H1 (cell line): Measurements from ENCODE around the gene GPBP1. TPM values are rescaled to one million over a fixed set of nuclear protein-coding genes. Genes with fewer than 3 reads are reported as not detected.

Source experiments
- CTCF ChIA-PET: fragments of 300-600 bp; sonication (Branson Sonifier 250); formaldehyde crosslinking; loops from one replicate; lab custom pipeline; 2021; ENCODE audit not compliant: partially characterized antibody; lab: Charles Lee
- POLR2A ChIA-PET: fragments of 300-600 bp; sonication (Branson Sonifier 250); formaldehyde crosslinking; loops from one replicate; lab custom pipeline; 2021; ENCODE audit warnings: inconsistent platforms; ENCODE audit not compliant: partially characterized antibody; lab: Charles Lee
- DNase-seq, 2 experiments: peaks; one replicate each; pipeline versions ENCODE4 v3.0.0 to v3.0.0-alpha.2; 2010 to 2022; ENCODE audit warnings: low spot score in 2 of 2, low read depth in 1 of 2, mixed read lengths in 1 of 2
- FAIRE-seq: peaks from 2 replicates; lab custom pipeline; 2011; peaks lifted over from hg19 to GRCh38; lab: Jason Lieb, UNC
- H2AFZ ChIP-seq: 2 replicates; pipeline ENCODE4 v1.8.1; 2012; ENCODE audit warnings: low read length, inconsistent platforms
- H2AK5ac ChIP-seq: 2 replicates; pipeline ENCODE4 v1.6.1; 2013; ENCODE audit warnings: low read depth, low read length
- H2BK120ac ChIP-seq: replicated peaks from 2 replicates; pipeline ENCODE3; 2013; ENCODE audit warnings: low read depth, low read length, inconsistent platforms
- H2BK12ac ChIP-seq: 2 replicates; pipeline ENCODE4 v1.6.1; 2013; ENCODE audit warnings: low read depth, low read length
- H2BK15ac ChIP-seq: 2 replicates; pipeline ENCODE4 v1.6.1; 2013; ENCODE audit warnings: low read length
- H2BK20ac ChIP-seq: 2 replicates; pipeline ENCODE4 v1.6.1; 2013; ENCODE audit warnings: low read length
- H2BK5ac ChIP-seq: 2 replicates; pipeline ENCODE4 v1.6.1; 2013; ENCODE audit warnings: low read depth, low read length
- H3K14ac ChIP-seq: 2 replicates; pipeline ENCODE4 v1.6.1; 2013; ENCODE audit warnings: inconsistent platforms; ENCODE audit not compliant: insufficient read length
- H3K18ac ChIP-seq: 2 replicates; pipeline ENCODE4 v1.6.1; 2013; ENCODE audit warnings: low read length; ENCODE audit errors: extremely low read depth
- H3K23ac ChIP-seq: 2 replicates; pipeline ENCODE4 v1.6.1; 2013; ENCODE audit warnings: inconsistent platforms; ENCODE audit not compliant: insufficient read length
- H3K23me2 ChIP-seq: 2 replicates; pipeline ENCODE4 v1.6.1; 2013; ENCODE audit warnings: low read depth, low read length
- H3K27ac ChIP-seq: 2 replicates; pipeline ENCODE4 v1.6.1; 2011; ENCODE audit warnings: low read depth, low read length, inconsistent platforms
- H3K27me3 ChIP-seq, 4 experiments: replicated peaks in 1 of 4; 1 replicate in 1 of 4; 2 replicates in 3 of 4; pipeline versions ENCODE4 v1.6.1 to v1.8.1; 2011 to 2013; ENCODE audit warnings: low read length in 3 of 4, mild to moderate bottlenecking in 3 of 4, inconsistent platforms in 2 of 4, mixed read lengths in 2 of 4, moderate library complexity in 1 of 4; ENCODE audit not compliant: control insufficient read depth in 3 of 4, insufficient read depth in 3 of 4; ENCODE audit errors: extremely low read depth in 1 of 4
- H3K36me3 ChIP-seq, 4 experiments: 2 replicates each; pipeline versions ENCODE4 v1.6.1 to v1.8.1; 2011 to 2013; ENCODE audit warnings: mild to moderate bottlenecking in 4 of 4, low read length in 3 of 4, moderate library complexity in 2 of 4, control low read depth in 1 of 4, inconsistent platforms in 1 of 4; ENCODE audit not compliant: insufficient read depth in 4 of 4, control insufficient read depth in 2 of 4
- H3K4ac ChIP-seq: replicated peaks from 2 replicates; pipeline ENCODE3; 2013; ENCODE audit warnings: low read length, low read depth, mixed read lengths, inconsistent platforms; ENCODE audit not compliant: insufficient read length
- H3K4me1 ChIP-seq, 4 experiments: replicated peaks in 1 of 4; 1 replicate in 1 of 4; 2 replicates in 3 of 4; pipeline versions ENCODE4 v1.6.1 to v1.8.1; 2011 to 2013; ENCODE audit warnings: low read length in 3 of 4, inconsistent platforms in 2 of 4, mixed read lengths in 1 of 4; ENCODE audit not compliant: insufficient read depth in 4 of 4, control insufficient read depth in 3 of 4
- H3K4me2 ChIP-seq, 2 experiments: 2 replicates each; pipeline versions ENCODE4 v1.6.1 to v1.8.1; 2011 to 2013; ENCODE audit warnings: low read depth in 2 of 2, low read length in 2 of 2, control low read depth in 1 of 2, inconsistent platforms in 1 of 2, mild to moderate bottlenecking in 1 of 2; ENCODE audit not compliant: insufficient read depth in 1 of 2
- H3K4me3 ChIP-seq, 4 experiments: fragments of 200-600, 300-600 bp in 1 of 4; sonication (generic), shearing (Covaris generic), sonication (Bioruptor Twin) in 1 of 4; 2 replicates each; pipeline versions ENCODE4 v1.5.1 to v1.8.1; 2011 to 2016; ENCODE audit warnings: low read length in 4 of 4, low read depth in 3 of 4, control low read depth in 2 of 4, inconsistent platforms in 2 of 4, mild to moderate bottlenecking in 2 of 4, mixed read lengths in 1 of 4, moderate library complexity in 1 of 4; ENCODE audit not compliant: insufficient read depth in 2 of 4; ENCODE audit errors: extremely low read depth in 1 of 4
- H3K56ac ChIP-seq: replicated peaks from 2 replicates; pipeline ENCODE3; 2013; ENCODE audit warnings: low read depth, mild to moderate bottlenecking, mixed read lengths, low read length, inconsistent platforms; ENCODE audit not compliant: insufficient read length
- H3K79me1 ChIP-seq: 2 replicates; pipeline ENCODE4 v1.6.1; 2013; ENCODE audit warnings: low read depth, low read length, control low read depth
- H3K79me2 ChIP-seq, 2 experiments: 2 replicates each; pipeline versions ENCODE4 v1.6.1 to v1.8.1; 2012 to 2013; ENCODE audit warnings: low read length in 2 of 2, mild to moderate bottlenecking in 2 of 2, inconsistent platforms in 1 of 2; ENCODE audit not compliant: insufficient read depth in 2 of 2, control insufficient read depth in 1 of 2
- H3K9ac ChIP-seq, 4 experiments: replicated peaks in 1 of 4; 1 replicate in 1 of 4; 2 replicates in 3 of 4; pipeline versions ENCODE4 v1.6.1 to v1.8.1; 2011 to 2013; ENCODE audit warnings: low read depth in 3 of 4, low read length in 3 of 4, control low read depth in 2 of 4, mild to moderate bottlenecking in 2 of 4, moderate library complexity in 2 of 4, inconsistent platforms in 1 of 4; ENCODE audit errors: extremely low read depth in 1 of 4
- H3K9me3 ChIP-seq, 2 experiments: 2 replicates each; pipeline versions ENCODE4 v1.6.1 to v1.8.1; 2012 to 2013; ENCODE audit warnings: mild to moderate bottlenecking in 2 of 2, moderate library complexity in 2 of 2, control low read depth in 1 of 2, inconsistent platforms in 1 of 2, low read depth in 1 of 2, low read length in 1 of 2, mixed read lengths in 1 of 2; ENCODE audit not compliant: insufficient read depth in 2 of 2
- H4K20me1 ChIP-seq, 2 experiments: replicated peaks in 1 of 2; 2 replicates each; pipeline versions ENCODE3 to v1.8.1; 2011 to 2013; ENCODE audit warnings: inconsistent platforms in 2 of 2, low read length in 2 of 2, mild to moderate bottlenecking in 1 of 2; ENCODE audit not compliant: insufficient read depth in 2 of 2, control insufficient read depth in 1 of 2
- H4K5ac ChIP-seq: 2 replicates; pipeline ENCODE4 v1.6.1; 2013; ENCODE audit warnings: low read length, low read depth, mixed read lengths, inconsistent platforms; ENCODE audit not compliant: insufficient read length
- H4K8ac ChIP-seq: 2 replicates; pipeline ENCODE4 v1.8.0; 2013; ENCODE audit warnings: mild to moderate bottlenecking, moderate library complexity, low read length, inconsistent platforms; ENCODE audit not compliant: insufficient read depth; ENCODE audit errors: extremely low read depth
- H4K91ac ChIP-seq: replicated peaks from 2 replicates; pipeline ENCODE3; 2013; ENCODE audit warnings: low read length, mixed read lengths, inconsistent platforms; ENCODE audit not compliant: insufficient read length
- BRCA1 ChIP-seq: IDR thresholded peaks from 2 replicates; pipeline ENCODE4 v1.6.1; 2012; ENCODE audit warnings: low read depth, low read length, improper control_type of control experiment
- CTCF ChIP-seq, 3 experiments: IDR thresholded peaks; 1 replicate in 2 of 3; 2 replicates in 1 of 3; pipeline versions ENCODE4 v1.5.1 to v1.6.1; 2011; ENCODE audit warnings: low read length in 3 of 3, mild to moderate bottlenecking in 3 of 3, inconsistent platforms in 2 of 3, low read depth in 1 of 3, moderate library complexity in 1 of 3; ENCODE audit not compliant: insufficient read depth in 1 of 3; ENCODE audit errors: control extremely low read depth in 1 of 3
- RAD21 ChIP-seq, 2 experiments: IDR thresholded peaks in 1 of 2; conservative IDR thresholded peaks in 1 of 2; 2 replicates each; pipeline ENCODE4 v1.6.1; 2011; ENCODE audit warnings: low read depth in 2 of 2, low read length in 2 of 2, improper control_type of control experiment in 1 of 2, inconsistent platforms in 1 of 2, mild to moderate bottlenecking in 1 of 2, moderate library complexity in 1 of 2
- TBP ChIP-seq: IDR thresholded peaks from 2 replicates; pipeline ENCODE4 v1.6.1; 2011; ENCODE audit warnings: low read depth, low read length, improper control_type of control experiment
- whole genome bisulfite sequencing, 2 experiments: shearing (Covaris generic) in 1 of 2; methylation state at CpG; one replicate each; pipeline versions ENCODE4 v1.1.6 to v1.1.7; 2013 to 2015; ENCODE audit warnings: low lambda C conversion rate in 2 of 2, mixed read lengths in 2 of 2, inconsistent platforms in 1 of 2, low coverage in 1 of 2, missing lambda C conversion rate in 1 of 2; ENCODE audit not compliant: insufficient replicate concordance in 2 of 2, insufficient coverage in 1 of 2, insufficient read length in 1 of 2; ENCODE audit errors: extremely low coverage in 1 of 2, missing lambda C conversion rate in 1 of 2; 5-methylcytosine and 5-hydroxymethylcytosine counted together
- polyA plus RNA-seq, 7 experiments: library from polyadenylated mRNA; depleted of rRNA in 3 of 7; stranded (reverse) in 5 of 7; unstranded in 2 of 7; fragments of >200 nt in 5 of 7; fragments of 200-250 nt in 2 of 7; gene quantifications; 1 replicate in 5 of 7; 2 replicates in 1 of 7; 4 replicates in 1 of 7; pipeline versions ENCODE4 v1.2.1 to v1.2.3, GENCODE V29; 2011 to 2013; ENCODE audit warnings: missing spikeins in 2 of 7, mixed read lengths in 2 of 7
- total RNA-seq: library from RNA; stranded (reverse); fragmentation: NEBNext Ultra II Directional; extraction: Animal tissue kit (Norgen Biotek cat#: 25700); gene quantifications from 2 replicates; pipeline ENCODE4 v1.2.1, GENCODE V29; 2021

GPBP1 gene
- total and polyA plus RNA-seq, 2 of the 8 experiments (the other 6 are each of a cell fraction or from before 2014, with no cell fraction given): 29.2 to 108 TPM

- Histone ChIP-seq H2BK15ac (no peak overlapping the region), H2BK12ac (no peak overlapping the region), H4K20me1 (no peaks in the 10 kb centered on the region), H3K4me2 (no peak overlapping the region), H3K79me2 (no peaks in the 10 kb centered on the region), H4K91ac (no peak overlapping the region), H2BK5ac (no peak overlapping the region), H3K4ac (no peak overlapping the region), H3K79me1 (no peaks in the 10 kb centered on the region), H3K14ac (no peak overlapping the region), H4K5ac (no peak overlapping the region), H3K4me3 (no peak overlapping the region), H3K23ac (no peak overlapping the region), H3K9me3 (no peaks in the 10 kb centered on the region), H3K4me1 (no peaks in the 10 kb centered on the region), H3K56ac (no peak overlapping the region), H3K23me2 (no peaks in the 10 kb centered on the region), H3K36me3 (no peaks in the 10 kb centered on the region), H2AK5ac (no peak overlapping the region), H3K18ac (no peak overlapping the region), H3K27me3 (no peaks in the 10 kb centered on the region), H2BK20ac (no peak overlapping the region), H4K8ac (no peak overlapping the region), H2BK120ac (no peak overlapping the region), H2AFZ (no peak overlapping the region), H3K9ac (no peak overlapping the region), H3K27ac (no peak overlapping the region)
- FAIRE-seq (no peak), DNase-seq (no peak)
- POLR2A ChIA-PET: no interaction called here
- CTCF ChIA-PET: interaction anchor here (0.6 to 1.8 kb wide), 9 partner anchors 9 to 376 kb away, joined by 3 to 9 read pairs (median 3); no protein-coding TSS in a partner anchor
- TF ChIP-seq TBP (no peak), BRCA1 (no peak), RAD21 (IDR thresholded peaks at IDR 0.05 in 1 of 2, conservative IDR thresholded peaks at IDR 0.05 in 1 of 2; ENCODE audit: low read depth in 2 of 2, low read length in 2 of 2) (peak; percentile 58 to 59), CTCF (IDR thresholded peaks at IDR 0.05; ENCODE audit: control extremely low read depth in 1 of 3, insufficient read depth in 1 of 3, low read depth in 1 of 3, low read length in 3 of 3) (peak in 2 of 3 experiments; percentile 19 to 30; a peak in 2 of 4 replicates)
- WGBS, 2 experiments: 82% methylated on average over 1 of the region's 1 CpG; no CpG with 5 or more reads in 1 of the 2 experiments
Measured at GRCh38 chr5:57277085-57277484, 103.2 kb downstream of the GPBP1 start.
